GM23338 (cell line): ENCODE measurements around the gene ZCCHC24. TPM values are rescaled to one million over a fixed set of nuclear protein-coding genes. Genes with fewer than 3 reads are reported as not detected.

Source experiments
- ATAC-seq: fragments of 200-7000 bp; cut with Tn5 transposase; 3 replicates; pipeline ENCODE4 v1.9.1; 2020
- DNase-seq: peaks from one replicate; pipeline ENCODE4 v3.0.0-alpha.2; 2015; ENCODE audit warnings: low spot score
- H2AFZ ChIP-seq: fragments of 200-600 bp; sonication (generic); 2 replicates; pipeline ENCODE4 v1.8.0; 2016; ENCODE audit warnings: antibody characterized with exemption, mild to moderate bottlenecking, moderate library complexity
- H3F3A ChIP-seq: fragments of 200-600 bp; sonication (generic); replicated peaks from 2 replicates; pipeline ENCODE4 v1.8.0; 2017; ENCODE audit warnings: antibody characterized with exemption, mixed run types, low read depth
- H3K27ac ChIP-seq: fragments of 200-600 bp; sonication (generic); 2 replicates; pipeline ENCODE4 v1.6.1; 2016; ENCODE audit warnings: low read depth
- H3K27me3 ChIP-seq: fragments of 200-600 bp; sonication (generic); 2 replicates; pipeline ENCODE4 v1.8.0; 2016; ENCODE audit warnings: mild to moderate bottlenecking, mixed run types, moderate library complexity; ENCODE audit not compliant: insufficient read depth
- H3K36me3 ChIP-seq: fragments of 200-600 bp; sonication (generic); 2 replicates; pipeline ENCODE4 v1.8.0; 2016; ENCODE audit warnings: mild to moderate bottlenecking; ENCODE audit not compliant: insufficient read depth
- H3K4me1 ChIP-seq: fragments of 200-600 bp; sonication (generic); 2 replicates; pipeline ENCODE4 v1.8.0; 2016; ENCODE audit warnings: mild to moderate bottlenecking, moderate library complexity; ENCODE audit not compliant: insufficient read depth
- H3K4me2 ChIP-seq: fragments of 200-600 bp; sonication (generic); 2 replicates; pipeline ENCODE4 v1.7.1; 2017; ENCODE audit warnings: mixed run types
- H3K4me3 ChIP-seq: fragments of 200-600 bp; sonication (generic); 2 replicates; pipeline ENCODE4 v1.6.1; 2016; ENCODE audit warnings: mixed run types
- H3K79me2 ChIP-seq: fragments of 200-600 bp; sonication (generic); replicated peaks from 2 replicates; pipeline ENCODE4 v1.8.0; 2017; ENCODE audit warnings: mild to moderate bottlenecking; ENCODE audit not compliant: insufficient read depth
- H3K9me2 ChIP-seq: fragments of 200-600 bp; sonication (generic); 2 replicates; pipeline ENCODE4 v1.8.0; 2017; ENCODE audit not compliant: insufficient read depth
- H4K20me1 ChIP-seq: fragments of 200-600 bp; sonication (generic); replicated peaks from 2 replicates; pipeline ENCODE4 v1.8.0; 2017; ENCODE audit warnings: mild to moderate bottlenecking; ENCODE audit not compliant: insufficient read depth
- H3K27ac Mint-ChIP-seq: 2 replicates; pipeline ENCODE4 v1.8.0; 2020; ENCODE audit warnings: inconsistent platforms, mild to moderate bottlenecking, moderate library complexity, mixed read lengths
- H3K27me3 Mint-ChIP-seq: 3 replicates; pipeline ENCODE4 v1.8.0; 2022; ENCODE audit warnings: low read depth, mild to moderate bottlenecking, moderate library complexity, mixed read lengths, inconsistent platforms; ENCODE audit not compliant: insufficient read depth, poor library complexity
- H3K36me3 Mint-ChIP-seq: 3 replicates; pipeline ENCODE4 v1.8.0; 2021; ENCODE audit warnings: low read depth, mild to moderate bottlenecking, inconsistent platforms, moderate library complexity, mixed read lengths
- H3K4me1 Mint-ChIP-seq: 3 replicates; pipeline ENCODE4 v1.8.0; 2020; ENCODE audit warnings: mild to moderate bottlenecking, inconsistent platforms, mixed read lengths
- H3K4me3 Mint-ChIP-seq: 3 replicates; pipeline ENCODE4 v1.8.0; 2021; ENCODE audit warnings: moderate library complexity, mild to moderate bottlenecking, inconsistent platforms, mixed read lengths
- H3K9me3 Mint-ChIP-seq: 3 replicates; pipeline ENCODE4 v1.8.0; 2020; ENCODE audit warnings: moderate library complexity, mild to moderate bottlenecking, inconsistent platforms, mixed read lengths
- CREB1 ChIP-seq: fragments of 250-450 bp; sonication (Bioruptor Pico); IDR thresholded peaks from 2 replicates; pipeline ENCODE4 v1.5.0; 2020; ENCODE audit warnings: low read depth, mild to moderate bottlenecking, moderate library complexity
- CTCF ChIP-seq, 2 experiments: fragments of 200-600 bp in 1 of 2; sonication (generic) in 1 of 2; conservative IDR thresholded peaks; 2 replicates each; pipeline versions ENCODE4 v1.5.1 to v1.6.1; 2016 to 2017; ENCODE audit warnings: antibody characterized with exemption in 2 of 2, low read depth in 2 of 2, mild to moderate bottlenecking in 2 of 2, moderate library complexity in 1 of 2
- ETS1 ChIP-seq: IDR thresholded peaks from 2 replicates; pipeline ENCODE4 v1.6.1; 2016; ENCODE audit warnings: antibody characterized with exemption
- EZH2 ChIP-seq: fragments of 200-600 bp; sonication (generic); IDR thresholded peaks from one replicate; pipeline ENCODE4 v1.8.0; 2017; ENCODE audit warnings: antibody characterized with exemption, mild to moderate bottlenecking, low read depth; ENCODE audit not compliant: unreplicated experiment
- EZH2phosphoT487 ChIP-seq: fragments of 200-600 bp; sonication (generic); IDR thresholded peaks from one replicate; pipeline ENCODE4 v1.8.1; 2018; ENCODE audit warnings: antibody characterized with exemption; ENCODE audit not compliant: unreplicated experiment
- NANOG ChIP-seq: IDR thresholded peaks from 2 replicates; pipeline ENCODE4 v1.6.1; 2016; ENCODE audit warnings: antibody characterized with exemption, borderline replicate concordance
- POLR2AphosphoS5 ChIP-seq: IDR thresholded peaks from 2 replicates; pipeline ENCODE4 v1.6.1; 2016; ENCODE audit warnings: antibody characterized with exemption, low read depth
- REST ChIP-seq: IDR thresholded peaks from one replicate; pipeline ENCODE4 v1.6.1; 2018; ENCODE audit warnings: antibody characterized with exemption; ENCODE audit not compliant: unreplicated experiment
- STAT1 ChIP-seq: IDR thresholded peaks from one replicate; pipeline ENCODE4 v1.6.1; 2016; ENCODE audit warnings: antibody characterized with exemption; ENCODE audit not compliant: unreplicated experiment
- ZNF114 ChIP-seq: fragments of 250-450 bp; sonication (Bioruptor Pico); IDR thresholded peaks from 2 replicates; pipeline ENCODE4 v1.5.0; 2020; ENCODE audit warnings: mild to moderate bottlenecking, moderate library complexity
- ZNF331 ChIP-seq: fragments of 250-450 bp; sonication (Bioruptor Pico); IDR thresholded peaks from 2 replicates; pipeline ENCODE4 v1.5.0; 2020; ENCODE audit warnings: low read depth, mild to moderate bottlenecking, moderate library complexity
- ZNF462 ChIP-seq: fragments of 250-450 bp; sonication (Bioruptor Pico); IDR thresholded peaks from 2 replicates; pipeline ENCODE4 v1.5.0; 2020; ENCODE audit warnings: mild to moderate bottlenecking, moderate library complexity
- polyA plus RNA-seq: library from polyadenylated mRNA; unstranded; fragments of >200 nt; fragmentation: Nextera tagmentation; extraction: Ambion mirVana; gene quantifications from 2 replicates; pipeline ENCODE4 v1.2.1, GENCODE V29; 2016
- total RNA-seq: library from RNA; depleted of rRNA; stranded (reverse); fragments of >200 nt; shearing (Covaris generic); gene quantifications from 2 replicates; pipeline ENCODE4 v1.2.3, GENCODE V29; 2014

The ZCCHC24 gene
- total and polyA plus RNA-seq, 2 experiments from 2014 or later, result 2.0 to 10.1 TPM

- Histone ChIP-seq H3K79me2 (no peaks in the 10 kb centered on the region), H3K27me3 (peaks cover 35% of the 10 kb centered on the region), H3K36me3 (no peaks in the 10 kb centered on the region), H2AFZ (peak overlapping the region; percentile 72), H3K4me1 (peaks cover 23% of the 10 kb centered on the region), H3K4me3 (peak overlapping the region; percentile 62), H3K4me2 (peak overlapping the region; percentile 91), H3K9me2 (no peaks in the 10 kb centered on the region), H3K27ac (no peak overlapping the region), H4K20me1 (no peaks in the 10 kb centered on the region; the same call in 1 of the 2 replicates), H3F3A (no peaks in the 10 kb centered on the region)
- ATAC-seq (no peak), DNase-seq (no peak)
- peaks cover 35% of the 10 kb centered on the region for H3K4me1 Mint-ChIP-seq
- H3K36me3 Mint-ChIP-seq, result no peaks in the 10 kb centered on the region
- TF ChIP-seq STAT1, result no peak
- no peak for TF ChIP-seq ZNF331 (CRISPR knock-in tag)
- no peak for TF ChIP-seq ETS1
- TF ChIP-seq NANOG, result no peak
- TF ChIP-seq REST, result no peak
- TF ChIP-seq CTCF (conservative IDR thresholded peaks at IDR 0.05; ENCODE audit: low read depth in 2 of 2), result no peak
- no peak for TF ChIP-seq ZNF114 (CRISPR knock-in tag)
- TF ChIP-seq CREB1, result no peak
- TF ChIP-seq EZH2, result no peak
- TF ChIP-seq POLR2AphosphoS5, result no peak
- TF ChIP-seq ZNF462, result no peak
- no peak for TF ChIP-seq EZH2phosphoT487
- peaks cover 40% of the 10 kb centered on the region for H3K27me3 Mint-ChIP-seq
- H3K4me3 Mint-ChIP-seq, result peak overlapping the region; percentile 82
- peaks cover 3% of the 10 kb centered on the region; the same call in 1 of the 3 replicates for H3K9me3 Mint-ChIP-seq
- no peak overlapping the region for H3K27ac Mint-ChIP-seq
These were observed 1.3 kb upstream of the ZCCHC24 start for GRCh38 chr10:79446758-79447084.
